HepG2 (cell line): ENCODE results near the gene TNFSF10. TPM values are rescaled to one million over a fixed set of nuclear protein-coding genes. Genes with fewer than 3 reads are reported as not detected.

ENCODE experiments used
- ATAC-seq: fragments of 200-7000 bp; cut with Tn5 transposase; 3 replicates; pipeline ENCODE4 v1.9.1; 2020; ENCODE audit warnings: mild to moderate bottlenecking, moderate library complexity
- BruUV-seq: library from RNA; stranded (reverse); fragments of 400-500 nt; replicated peaks from 2 replicates; lab custom pipeline; 2021; lab: Mats Ljungman, UMichigan
- CTCF ChIA-PET: fragments of 300-600 bp; formaldehyde crosslinking; extraction: SDS; loops from one replicate; lab custom pipeline; 2021; ENCODE audit warnings: low total read pairs, inconsistent platforms, low intra/inter-chr PET ratio; lab: Yijun Ruan, JAX
- POLR2A ChIA-PET: fragments of 350-600 bp; sonication (Branson Sonifier 250); formaldehyde crosslinking; loops from one replicate; lab custom pipeline; 2020; ENCODE audit warnings: antibody characterized with exemption, inconsistent platforms; lab: Yijun Ruan, JAX
- DNase-seq: peaks from one replicate; pipeline ENCODE4 v3.0.0-alpha.2; 2015; ENCODE audit warnings: low spot score
- FAIRE-seq: peaks from 3 replicates; lab custom pipeline; 2011; peaks lifted over from hg19 to GRCh38; lab: Jason Lieb, UNC
- H2AFZ ChIP-seq: one replicate; pipeline ENCODE4 v1.6.1; 2011; ENCODE audit warnings: low read length, inconsistent platforms
- H3K27ac ChIP-seq: fragments of 300-600 bp; 3 replicates; pipeline ENCODE4 v1.8.0; 2011; ENCODE audit warnings: mixed run types, mild to moderate bottlenecking, mixed read lengths, low read length, inconsistent platforms; ENCODE audit not compliant: insufficient read depth; ENCODE audit errors: extremely low read length
- H3K27me3 ChIP-seq, 2 experiments: fragments of 200-600 bp in 1 of 2; 2 replicates in 1 of 2; 3 replicates in 1 of 2; pipeline versions ENCODE4 v1.6.0 to v1.8.0; 2011; ENCODE audit warnings: low read length in 2 of 2, mild to moderate bottlenecking in 2 of 2, moderate library complexity in 2 of 2, inconsistent platforms in 1 of 2; ENCODE audit not compliant: insufficient read depth in 2 of 2, control insufficient read depth in 1 of 2
- H3K36me3 ChIP-seq, 2 experiments: fragments of 200-600 bp in 1 of 2; replicated peaks in 1 of 2; 2 replicates in 1 of 2; 3 replicates in 1 of 2; pipeline versions ENCODE4 v1.5.1 to v1.8.0; 2011; ENCODE audit warnings: low read length in 2 of 2, inconsistent platforms in 1 of 2; ENCODE audit not compliant: insufficient read depth in 2 of 2, control insufficient read depth in 1 of 2
- H3K4me1 ChIP-seq: 2 replicates; pipeline ENCODE4 v1.5.1; 2012; ENCODE audit warnings: low read length, inconsistent platforms; ENCODE audit not compliant: insufficient read depth
- H3K4me2 ChIP-seq: 2 replicates; pipeline ENCODE4 v1.6.0; 2011; ENCODE audit warnings: low read depth, low read length, inconsistent platforms
- H3K4me3 ChIP-seq, 3 experiments: fragments of 200-600 bp in 1 of 3; sonication (generic), shearing (Covaris generic) in 1 of 3; replicated peaks in 1 of 3; 2 replicates each; pipeline ENCODE4 v1.5.1; 2011 to 2016; ENCODE audit warnings: low read length in 3 of 3, inconsistent platforms in 2 of 3, low read depth in 2 of 3, mild to moderate bottlenecking in 2 of 3, control low read depth in 1 of 3, mixed read lengths in 1 of 3; ENCODE audit not compliant: insufficient read depth in 1 of 3
- H3K79me2 ChIP-seq: one replicate; pipeline ENCODE4 v1.6.1; 2011; ENCODE audit warnings: low read length, inconsistent platforms; ENCODE audit not compliant: insufficient read depth
- H3K9ac ChIP-seq: 2 replicates; pipeline ENCODE4 v1.6.0; 2011; ENCODE audit warnings: mild to moderate bottlenecking, low read depth, low read length, inconsistent platforms; ENCODE audit not compliant: insufficient read depth
- H3K9me3 ChIP-seq: 2 replicates; pipeline ENCODE4 v1.5.1; 2012; ENCODE audit warnings: mild to moderate bottlenecking, low read length
- H4K20me1 ChIP-seq: 2 replicates; pipeline ENCODE4 v1.6.0; 2011; ENCODE audit warnings: inconsistent platforms, mild to moderate bottlenecking, low read length, moderate library complexity; ENCODE audit not compliant: insufficient read depth
- CBX1 ChIP-seq: IDR thresholded peaks from one replicate; pipeline ENCODE4 v1.6.1; 2016; ENCODE audit warnings: antibody characterized with exemption, low read depth
- FOXC1 ChIP-seq: sonication (generic); formaldehyde crosslinking; IDR thresholded peaks from 2 replicates; pipeline ENCODE4 v1.8.0; 2022; ENCODE audit warnings: mild to moderate bottlenecking, missing genetic modification reagents, borderline replicate concordance
- GLI4 ChIP-seq: sonication (generic); formaldehyde crosslinking; IDR thresholded peaks from 2 replicates; pipeline ENCODE4 v1.5.1; 2020; ENCODE audit warnings: missing genetic modification reagents, mild to moderate bottlenecking, moderate library complexity, borderline replicate concordance
- HBP1 ChIP-seq: IDR thresholded peaks from 2 replicates; pipeline ENCODE4 v1.6.1; 2016; ENCODE audit warnings: low read depth, control low read depth
- HMGXB4 ChIP-seq, 2 experiments: sonication (generic) in 1 of 2; formaldehyde crosslinking in 1 of 2; IDR thresholded peaks; 2 replicates each; pipeline versions ENCODE4 v1.4.0 to v1.6.1; 2018 to 2020; ENCODE audit warnings: missing genetic modification reagents in 2 of 2, borderline replicate concordance in 1 of 2, low read depth in 1 of 2, mild to moderate bottlenecking in 1 of 2, missing biosample characterization in 1 of 2
- HOXA5 ChIP-seq: sonication (generic); formaldehyde crosslinking; IDR thresholded peaks from 2 replicates; pipeline ENCODE4 v1.4.0; 2020; ENCODE audit warnings: missing genetic modification reagents
- HOXD1 ChIP-seq: sonication (generic); formaldehyde crosslinking; IDR thresholded peaks from 2 replicates; pipeline ENCODE4 v1.5.0; 2020; ENCODE audit warnings: missing genetic modification reagents
- KAT7 ChIP-seq: IDR thresholded peaks from 2 replicates; pipeline ENCODE4 v1.6.1; 2018; ENCODE audit warnings: borderline replicate concordance, missing compliant biosample characterization
- LCORL ChIP-seq, 2 experiments: fragments of 450-650 bp in 1 of 2; sonication (generic) in 1 of 2; formaldehyde crosslinking in 1 of 2; IDR thresholded peaks; 2 replicates each; pipeline versions ENCODE4 v1.5.0 to v1.6.1; 2017 to 2020; ENCODE audit warnings: antibody characterized with exemption in 1 of 2, missing genetic modification reagents in 1 of 2
- PRDM10 ChIP-seq: sonication (generic); formaldehyde crosslinking; IDR thresholded peaks from 2 replicates; pipeline ENCODE4 v1.4.0; 2020; ENCODE audit warnings: low read depth, missing genetic modification reagents
- SIN3B ChIP-seq: fragments of 150-350 bp; IDR thresholded peaks from 2 replicates; pipeline ENCODE4 v1.6.1; 2014; ENCODE audit warnings: low read length
- SMAD9 ChIP-seq: sonication (generic); formaldehyde crosslinking; IDR thresholded peaks from 2 replicates; pipeline ENCODE4 v1.5.1; 2020; ENCODE audit warnings: mild to moderate bottlenecking, missing genetic modification reagents
- ZNF510 ChIP-seq: sonication (generic); formaldehyde crosslinking; IDR thresholded peaks from 2 replicates; pipeline ENCODE4 v1.4.0; 2020; ENCODE audit warnings: low read depth, mild to moderate bottlenecking, missing genetic modification reagents
- ZNF569 ChIP-seq: sonication (generic); formaldehyde crosslinking; IDR thresholded peaks from 2 replicates; pipeline ENCODE4 v1.5.0; 2020; ENCODE audit warnings: mild to moderate bottlenecking, missing genetic modification reagents, moderate library complexity, borderline replicate concordance
- ZNF589 ChIP-seq: sonication (generic); formaldehyde crosslinking; conservative IDR thresholded peaks from 2 replicates; pipeline ENCODE4 v1.8.0; 2022; ENCODE audit warnings: mild to moderate bottlenecking, moderate library complexity, missing genetic modification reagents
- ZSCAN31 ChIP-seq: sonication (generic); formaldehyde crosslinking; IDR thresholded peaks from 2 replicates; pipeline ENCODE4 v1.5.0; 2020; ENCODE audit warnings: low read depth, mild to moderate bottlenecking, missing genetic modification reagents
- WGBS: methylation state at CpG from one replicate; pipeline ENCODE4 v1.1.6; 2017; ENCODE audit warnings: low lambda C conversion rate; 5-methylcytosine and 5-hydroxymethylcytosine counted together
- in situ Hi-C: cut with HindIII; loops from 2 replicates; pipeline ENCODE4 v1.10.0; 2017; ENCODE audit warnings: low pct_unique_long_range_greater_than_20kb; ENCODE audit not compliant: extremely low pct_ligation_motif_present
- intact Hi-C: fragments of 100-400 bp; cut with micrococcal nuclease; formaldehyde crosslinking; loops from one replicate; pipeline ENCODE4 v1.10.0; 2022; ENCODE audit not compliant: unreplicated experiment
- polyA plus RNA-seq, 8 experiments: library from polyadenylated mRNA; depleted of rRNA in 3 of 8; stranded (reverse) in 7 of 8; unstranded in 1 of 8; fragments of >200 nt; fragmentation: Illumina TruSeq in 4 of 8; extraction: Trizol in 4 of 8; gene quantifications; 2 replicates each; pipeline versions ENCODE4 v1.2.1 to v1.2.3, GENCODE V29; 2011 to 2016; ENCODE audit warnings: low read depth in 4 of 8, missing spikeins in 1 of 8, mixed read lengths in 1 of 8; ENCODE audit not compliant: insufficient read depth in 1 of 8
- total RNA-seq, 5 experiments: library from RNA; depleted of rRNA; stranded (reverse); fragments of >200 nt; fragmentation: Illumina TruSeq; extraction: Trizol; gene quantifications; 2 replicates each; pipeline ENCODE4 v1.2.3, GENCODE V29; 2016; ENCODE audit warnings: low read depth in 1 of 5

The TNFSF10 gene
- total and polyA plus RNA-seq, 2 of the 13 experiments (the other 11 are each of a cell fraction or from before 2014, with no cell fraction given) = 8.4 to 9.9 TPM

- TF ChIP-seq PRDM10 (CRISPR knock-in tag) = no peak
- no peak for TF ChIP-seq ZNF569 (CRISPR knock-in tag)
- TF ChIP-seq SIN3B = no peak
- no peak for TF ChIP-seq CBX1
- no peak for TF ChIP-seq LCORL (IDR thresholded peaks at IDR 0.05)
- no peak for TF ChIP-seq LCORL (CRISPR knock-in tag; IDR thresholded peaks at IDR 0.05)
- no peak for TF ChIP-seq GLI4
Observed at GRCh38 chr3:172467170-172467824, 55.9 kb downstream of the TNFSF10 start (continued).

GRCh38 chr3:172466553-172467130, 56.6 kb downstream of the TNFSF10 start:
- WGBS = 48% methylated on average over 4 of the region's 4 CpGs
- H3K4me3 ChIP-seq = no peak overlapping the region
- no peaks in the 10 kb centered on the region for H3K9me3 ChIP-seq
- ATAC-seq (no peak), DNase-seq (no peak), FAIRE-seq (no peak)
- H3K79me2 ChIP-seq = no peaks in the 10 kb centered on the region
- H2AFZ ChIP-seq = no peak overlapping the region
- intact Hi-C loops = no loop called here
- no peak overlapping the region for H3K9ac ChIP-seq
- H3K4me1 ChIP-seq = no peaks in the 10 kb centered on the region
- CTCF ChIA-PET = no interaction called here
- in situ Hi-C loops = no loop called here
- POLR2A ChIA-PET = no interaction called here
- no peak overlapping the region for H3K4me2 ChIP-seq
- H3K27ac ChIP-seq = no peak overlapping the region
- H3K36me3 ChIP-seq = no peaks in the 10 kb centered on the region
- BruUV-seq = no TSS peak
- H4K20me1 ChIP-seq = no peaks in the 10 kb centered on the region
- H3K27me3 ChIP-seq = peaks cover 0 to 5% of the 10 kb centered on the region in 2 experiments; a peak in 1 of 5 replicates
- no peak for TF ChIP-seq FOXC1
- no peak for TF ChIP-seq KAT7 (CRISPR knock-in tag)
- TF ChIP-seq HOXD1 (CRISPR knock-in tag) = no peak
- no peak for TF ChIP-seq HBP1 (CRISPR knock-in tag)
- TF ChIP-seq ZNF510 = no peak
- TF ChIP-seq SMAD9 (CRISPR knock-in tag) = no peak
- TF ChIP-seq ZNF589 (CRISPR knock-in tag) = no peak
- TF ChIP-seq HMGXB4 (CRISPR knock-in tag; IDR thresholded peaks at IDR 0.05; ENCODE audit: borderline replicate concordance in 1 of 2, low read depth in 1 of 2) = no peak
- TF ChIP-seq ZSCAN31 (CRISPR knock-in tag) = no peak
- TF ChIP-seq HOXA5 (CRISPR knock-in tag) = no peak
